ENCODE results near the gene MBLAC1. TPM values are rescaled to one million over a fixed set of nuclear protein-coding genes. Genes with fewer than 3 reads are reported as not detected.

The MBLAC1 gene
- total RNA-seq, 1 experiment from 2014 or later: 3.5 TPM

DNA sequence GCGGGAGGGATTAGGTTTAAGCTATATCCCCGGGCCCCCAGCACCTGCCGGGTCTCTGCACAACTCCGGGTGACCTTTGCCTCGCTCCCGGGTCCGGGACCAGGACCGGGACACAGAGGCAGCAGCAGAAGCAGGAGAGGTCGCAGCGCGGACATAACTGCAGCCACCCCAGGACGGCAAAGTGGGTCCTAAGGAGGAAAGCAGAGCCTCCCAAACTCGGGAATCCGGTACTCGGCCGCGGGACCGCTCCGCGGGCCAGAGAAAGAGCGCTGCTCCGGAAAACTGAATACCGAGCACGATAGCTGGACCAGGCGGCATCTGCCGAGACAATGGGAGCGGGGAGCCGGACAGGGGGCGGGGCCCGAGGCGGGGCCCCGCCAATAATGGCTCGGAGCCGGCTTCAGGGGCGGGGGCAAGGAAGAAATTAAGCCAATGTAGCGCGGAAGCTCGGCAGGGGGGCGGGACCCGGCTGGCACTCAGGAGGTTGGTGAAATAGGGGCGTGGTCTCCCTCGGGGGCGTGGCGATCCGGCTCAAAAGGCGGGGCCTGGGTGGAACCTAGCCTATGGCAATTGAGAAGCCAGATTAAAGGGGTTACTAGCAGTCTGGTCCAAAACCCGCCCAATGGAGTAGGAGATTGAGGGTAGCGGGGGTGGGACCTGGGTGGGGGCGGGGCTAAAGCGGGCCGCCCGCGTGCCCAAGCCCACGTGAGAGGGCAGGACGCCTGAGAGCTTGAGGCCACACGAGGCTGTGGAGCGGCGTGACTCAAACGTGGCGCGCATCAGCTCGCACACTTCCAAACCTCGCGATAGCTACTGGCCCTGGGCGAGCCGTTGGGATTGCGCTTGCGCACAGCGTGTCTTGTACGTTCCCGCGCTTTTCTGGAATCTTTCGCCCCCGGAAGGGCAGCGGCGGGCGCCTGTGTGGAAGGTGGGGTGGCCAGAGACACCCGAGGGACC, 50.6 kb downstream of the MBLAC1 start, which contains the start of the genes GPC2 and STAG3 (continued):
- peak; percentile 99 for TF ChIP-seq FOXP4 (CRISPR knock-in tag; IDR thresholded peaks at IDR 0.05)
- TF ChIP-seq IRF2 (CRISPR knock-in tag; IDR thresholded peaks at IDR 0.05; ENCODE audit: borderline replicate concordance, low read depth): 0 out of 2 replicates have a peak, but pooled peaks have one; percentile 83
- TF ChIP-seq, protein P1, sequence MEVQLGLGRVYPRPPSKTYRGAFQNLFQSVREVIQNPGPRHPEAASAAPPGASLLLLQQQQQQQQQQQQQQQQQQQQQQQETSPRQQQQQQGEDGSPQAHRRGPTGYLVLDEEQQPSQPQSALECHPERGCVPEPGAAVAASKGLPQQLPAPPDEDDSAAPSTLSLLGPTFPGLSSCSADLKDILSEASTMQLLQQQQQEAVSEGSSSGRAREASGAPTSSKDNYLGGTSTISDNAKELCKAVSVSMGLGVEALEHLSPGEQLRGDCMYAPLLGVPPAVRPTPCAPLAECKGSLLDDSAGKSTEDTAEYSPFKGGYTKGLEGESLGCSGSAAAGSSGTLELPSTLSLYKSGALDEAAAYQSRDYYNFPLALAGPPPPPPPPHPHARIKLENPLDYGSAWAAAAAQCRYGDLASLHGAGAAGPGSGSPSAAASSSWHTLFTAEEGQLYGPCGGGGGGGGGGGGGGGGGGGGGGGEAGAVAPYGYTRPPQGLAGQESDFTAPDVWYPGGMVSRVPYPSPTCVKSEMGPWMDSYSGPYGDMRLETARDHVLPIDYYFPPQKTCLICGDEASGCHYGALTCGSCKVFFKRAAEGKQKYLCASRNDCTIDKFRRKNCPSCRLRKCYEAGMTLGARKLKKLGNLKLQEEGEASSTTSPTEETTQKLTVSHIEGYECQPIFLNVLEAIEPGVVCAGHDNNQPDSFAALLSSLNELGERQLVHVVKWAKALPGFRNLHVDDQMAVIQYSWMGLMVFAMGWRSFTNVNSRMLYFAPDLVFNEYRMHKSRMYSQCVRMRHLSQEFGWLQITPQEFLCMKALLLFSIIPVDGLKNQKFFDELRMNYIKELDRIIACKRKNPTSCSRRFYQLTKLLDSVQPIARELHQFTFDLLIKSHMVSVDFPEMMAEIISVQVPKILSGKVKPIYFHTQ (CRISPR knock-in tag; IDR thresholded peaks at IDR 0.05): no peak
- peak; percentile 97 for TF ChIP-seq CREB1 (CRISPR knock-in tag; IDR thresholded peaks at IDR 0.05)
- TF ChIP-seq GTF2I (CRISPR knock-in tag; conservative IDR thresholded peaks at IDR 0.05): no peak
- TF ChIP-seq ZNF396 (CRISPR knock-in tag; IDR thresholded peaks at IDR 0.05; ENCODE audit: borderline replicate concordance): no peak
- peak; percentile 96; the same call in 1 of the 2 replicates for TF ChIP-seq TCF7 (CRISPR knock-in tag; IDR thresholded peaks at IDR 0.05; ENCODE audit: low read depth)
- TF ChIP-seq CTCF (IDR thresholded peaks at IDR 0.05): no peak
- peak; percentile 56 for TF ChIP-seq NFYB (CRISPR knock-in tag; conservative IDR thresholded peaks at IDR 0.05; ENCODE audit: low read depth)
- no peak for TF ChIP-seq HMGA2 (CRISPR knock-in tag; IDR thresholded peaks at IDR 0.05)
- TF ChIP-seq TEAD1 (CRISPR knock-in tag; IDR thresholded peaks at IDR 0.05): peak; percentile 96
- peak; percentile 75 for TF ChIP-seq ZNF317 (CRISPR knock-in tag; IDR thresholded peaks at IDR 0.05; ENCODE audit: borderline replicate concordance, low read depth)
- TF ChIP-seq, protein P2, sequence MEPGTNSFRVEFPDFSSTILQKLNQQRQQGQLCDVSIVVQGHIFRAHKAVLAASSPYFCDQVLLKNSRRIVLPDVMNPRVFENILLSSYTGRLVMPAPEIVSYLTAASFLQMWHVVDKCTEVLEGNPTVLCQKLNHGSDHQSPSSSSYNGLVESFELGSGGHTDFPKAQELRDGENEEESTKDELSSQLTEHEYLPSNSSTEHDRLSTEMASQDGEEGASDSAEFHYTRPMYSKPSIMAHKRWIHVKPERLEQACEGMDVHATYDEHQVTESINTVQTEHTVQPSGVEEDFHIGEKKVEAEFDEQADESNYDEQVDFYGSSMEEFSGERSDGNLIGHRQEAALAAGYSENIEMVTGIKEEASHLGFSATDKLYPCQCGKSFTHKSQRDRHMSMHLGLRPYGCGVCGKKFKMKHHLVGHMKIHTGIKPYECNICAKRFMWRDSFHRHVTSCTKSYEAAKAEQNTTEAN (CRISPR knock-in tag; IDR thresholded peaks at IDR 0.05): peak; percentile 95
- TF ChIP-seq E2F4 (CRISPR knock-in tag; IDR thresholded peaks at IDR 0.05; ENCODE audit: borderline replicate concordance, low read depth): peak; percentile 90
- peak; percentile 90; the same call in 1 of the 2 replicates for TF ChIP-seq ATF1 (CRISPR knock-in tag; IDR thresholded peaks at IDR 0.05)
- TF ChIP-seq HMGXB4 (CRISPR knock-in tag; IDR thresholded peaks at IDR 0.05): 0 out of 2 replicates have a peak, but pooled peaks have one; percentile 75
- no peak for TF ChIP-seq NR3C1 (CRISPR knock-in tag; conservative IDR thresholded peaks at IDR 0.05; ENCODE audit: low read depth)
- peak; percentile 82; the same call in 1 of the 2 replicates for TF ChIP-seq CREM (CRISPR knock-in tag; IDR thresholded peaks at IDR 0.05)
- TF ChIP-seq, protein P3, sequence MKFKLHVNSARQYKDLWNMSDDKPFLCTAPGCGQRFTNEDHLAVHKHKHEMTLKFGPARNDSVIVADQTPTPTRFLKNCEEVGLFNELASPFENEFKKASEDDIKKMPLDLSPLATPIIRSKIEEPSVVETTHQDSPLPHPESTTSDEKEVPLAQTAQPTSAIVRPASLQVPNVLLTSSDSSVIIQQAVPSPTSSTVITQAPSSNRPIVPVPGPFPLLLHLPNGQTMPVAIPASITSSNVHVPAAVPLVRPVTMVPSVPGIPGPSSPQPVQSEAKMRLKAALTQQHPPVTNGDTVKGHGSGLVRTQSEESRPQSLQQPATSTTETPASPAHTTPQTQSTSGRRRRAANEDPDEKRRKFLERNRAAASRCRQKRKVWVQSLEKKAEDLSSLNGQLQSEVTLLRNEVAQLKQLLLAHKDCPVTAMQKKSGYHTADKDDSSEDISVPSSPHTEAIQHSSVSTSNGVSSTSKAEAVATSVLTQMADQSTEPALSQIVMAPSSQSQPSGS (CRISPR knock-in tag; IDR thresholded peaks at IDR 0.05; ENCODE audit: borderline replicate concordance, low read depth): peak; percentile 88
- peak; percentile 97 for TF ChIP-seq TP53 (CRISPR knock-in tag; IDR thresholded peaks at IDR 0.05)
- TF ChIP-seq E2F5 (CRISPR knock-in tag; IDR thresholded peaks at IDR 0.05): peak; percentile 92
- TF ChIP-seq FOXP1 (CRISPR knock-in tag; IDR thresholded peaks at IDR 0.05; ENCODE audit: borderline replicate concordance): peak; percentile 99
- no peak for TF ChIP-seq OVOL2 (CRISPR knock-in tag; IDR thresholded peaks at IDR 0.05; ENCODE audit: borderline replicate concordance)
- TF ChIP-seq SOX15 (CRISPR knock-in tag; IDR thresholded peaks at IDR 0.05): no peak
